HG03558 (cell line): ENCODE results near the gene COL5A1.

Source experiments
- ATAC-seq: cut with Tn5 transposase; IDR thresholded peaks from one replicate; pipeline ENCODE4 v1.9.1; 2021; ENCODE audit warnings: moderate number of reproducible peaks; ENCODE audit not compliant: unreplicated experiment; ENCODE audit errors: extremely low read depth

Gene COL5A1

GRCh38 chr9:134826336-134827285, 185.0 kb downstream of the COL5A1 start:
- ATAC-seq: no peak

- ATAC-seq: no peak
Observed at GRCh38 chr9:134827559-134827958, 186.0 kb downstream of the COL5A1 start.

- ATAC-seq: no peak
Observed at GRCh38 chr9:134827993-134828392, 186.4 kb downstream of the COL5A1 start.

GRCh38 chr9:134828892-134829291, 187.3 kb downstream of the COL5A1 start:
- no peak for ATAC-seq

- ATAC-seq: no peak
Observed at GRCh38 chr9:134829356-134829937, 187.8 kb downstream of the COL5A1 start.

- ATAC-seq: no peak
Observed at GRCh38 chr9:134830126-134830525, 188.5 kb downstream of the COL5A1 start.

GRCh38 chr9:134830926-134831720, 189.5 kb downstream of the COL5A1 start:
- no peak for ATAC-seq

- no peak for ATAC-seq
Observed at GRCh38 chr9:134832471-134832870, 190.9 kb downstream of the COL5A1 start.

- ATAC-seq: no peak
Observed at GRCh38 chr9:134833294-134833880, 191.8 kb downstream of the COL5A1 start.

GRCh38 chr9:134834217-134834956, 192.8 kb downstream of the COL5A1 start:
- no peak for ATAC-seq

GRCh38 chr9:134834957-134835419, 193.4 kb downstream of the COL5A1 start:
- ATAC-seq: no peak

- no peak for ATAC-seq
Observed at GRCh38 chr9:134835448-134835847, 193.8 kb downstream of the COL5A1 start.

- ATAC-seq: no peak
Observed at GRCh38 chr9:134835987-134836386, 194.4 kb downstream of the COL5A1 start.

- ATAC-seq: no peak
Observed at GRCh38 chr9:134836406-134836970, 194.9 kb downstream of the COL5A1 start.

- no peak for ATAC-seq
Observed at GRCh38 chr9:134837529-134837928, 195.9 kb downstream of the COL5A1 start.

- no peak for ATAC-seq
Observed at GRCh38 chr9:134838651-134839454, 197.2 kb downstream of the COL5A1 start.

- no peak for ATAC-seq
Observed at GRCh38 chr9:134839455-134840125, 198.0 kb downstream of the COL5A1 start.

- no peak for ATAC-seq
Observed at GRCh38 chr9:134840511-134840910, 198.9 kb downstream of the COL5A1 start.
